K562 (cell line): Measurements from ENCODE around the gene TASP1. TPM values are rescaled to one million over a fixed set of nuclear protein-coding genes. Genes with fewer than 3 reads are reported as not detected.

Experiments
- ATAC-seq: fragments of 200-7000 bp; cut with Tn5 transposase; 3 replicates; pipeline ENCODE4 v1.9.1; 2020; ENCODE audit warnings: moderate library complexity
- BruUV-seq: library from RNA; stranded (reverse); fragments of 400-500 nt; replicated peaks from 2 replicates; lab custom pipeline; 2021; lab: Mats Ljungman, UMichigan
- CTCF ChIA-PET: fragments of 300-600 bp; formaldehyde crosslinking; extraction: SDS; loops from one replicate; lab custom pipeline; 2021; ENCODE audit warnings: low intra/inter-chr PET ratio; lab: Yijun Ruan, JAX
- POLR2A ChIA-PET: fragments of 300-600, 350-650 bp; sonication (Branson Sonifier 250); formaldehyde crosslinking; extraction: SDS; loops from one replicate; lab custom pipeline; 2021; ENCODE audit warnings: antibody characterized with exemption, inconsistent platforms; lab: Yijun Ruan, JAX
- DNase-seq, 4 experiments: peaks; one replicate each; pipeline versions ENCODE4 v3.0.0 to v3.0.0-alpha.2; 2011 to 2018; ENCODE audit warnings: low spot score in 3 of 4, mixed read lengths in 3 of 4; ENCODE audit errors: extremely low read depth in 1 of 4
- FAIRE-seq: peaks from 2 replicates; lab custom pipeline; 2011; peaks lifted over from hg19 to GRCh38; lab: Jason Lieb, UNC
- H2AFZ ChIP-seq: 2 replicates; pipeline ENCODE4 v1.6.0; 2011; ENCODE audit warnings: low read depth, low read length, control low read depth, inconsistent platforms
- H3K27ac ChIP-seq: fragments of 200-600 bp; 3 replicates; pipeline ENCODE4 v1.8.0; 2011; ENCODE audit warnings: low read depth, mild to moderate bottlenecking, control low read depth, inconsistent platforms, low read length, moderate library complexity, mixed read lengths; ENCODE audit errors: extremely low read depth
- H3K27me3 ChIP-seq, 2 experiments: fragments of 300-600 bp in 1 of 2; 2 replicates in 1 of 2; 3 replicates in 1 of 2; pipeline versions ENCODE4 v1.6.0 to v1.8.0; 2011; ENCODE audit warnings: inconsistent platforms in 2 of 2, low read length in 2 of 2, mild to moderate bottlenecking in 1 of 2, mixed read lengths in 1 of 2, moderate library complexity in 1 of 2; ENCODE audit not compliant: control insufficient read depth in 2 of 2, insufficient read depth in 2 of 2
- H3K36me3 ChIP-seq: fragments of 300-600 bp; 3 replicates; pipeline ENCODE4 v1.8.0; 2011; ENCODE audit warnings: mild to moderate bottlenecking, low read length, inconsistent platforms; ENCODE audit not compliant: control insufficient read depth, insufficient read depth
- H3K4me1 ChIP-seq, 2 experiments: fragments of 200-600 bp in 1 of 2; replicated peaks in 1 of 2; 2 replicates in 1 of 2; 3 replicates in 1 of 2; pipeline versions ENCODE4 v1.5.1 to v1.8.0; 2011; ENCODE audit warnings: inconsistent platforms in 2 of 2, low read length in 2 of 2, mild to moderate bottlenecking in 1 of 2, mixed read lengths in 1 of 2, moderate library complexity in 1 of 2; ENCODE audit not compliant: control insufficient read depth in 2 of 2, insufficient read depth in 2 of 2
- H3K4me2 ChIP-seq: 2 replicates; pipeline ENCODE4 v1.6.1; 2011; ENCODE audit warnings: low read length, control low read depth, inconsistent platforms, mixed read lengths; ENCODE audit not compliant: insufficient read depth
- H3K4me3 ChIP-seq: fragments of 200-600 bp; sonication (generic), shearing (Covaris generic); 2 replicates; pipeline ENCODE4 v1.5.1; 2016; ENCODE audit warnings: control low read depth, inconsistent platforms
- H3K79me2 ChIP-seq: fragments of 200-600 bp; 3 replicates; pipeline ENCODE4 v1.8.0; 2011; ENCODE audit warnings: low read length, inconsistent platforms; ENCODE audit not compliant: control insufficient read depth, insufficient read depth
- H3K9ac ChIP-seq, 2 experiments: 2 replicates each; pipeline versions ENCODE4 v1.6.0 to v1.6.1; 2011; ENCODE audit warnings: low read depth in 2 of 2, low read length in 2 of 2, control low read depth in 1 of 2, inconsistent platforms in 1 of 2, mild to moderate bottlenecking in 1 of 2, mixed read lengths in 1 of 2; ENCODE audit not compliant: insufficient read depth in 1 of 2
- H3K9me1 ChIP-seq: one replicate; pipeline ENCODE4 v1.6.0; 2011; ENCODE audit warnings: inconsistent platforms, mild to moderate bottlenecking, low read length, moderate library complexity; ENCODE audit not compliant: control insufficient read depth, insufficient read depth
- H3K9me3 ChIP-seq: replicated peaks from 2 replicates; pipeline ENCODE4 v1.5.1; 2011; ENCODE audit warnings: low read depth, low read length, inconsistent platforms; ENCODE audit not compliant: control insufficient read depth, insufficient read depth
- H4K20me1 ChIP-seq: replicated peaks from 2 replicates; pipeline ENCODE4 v1.6.1; 2011; ENCODE audit warnings: low read length, inconsistent platforms, mixed read lengths; ENCODE audit not compliant: control insufficient read depth, insufficient read depth
- ETS1 ChIP-seq: conservative IDR thresholded peaks from 2 replicates; pipeline ENCODE4 v1.6.1; 2011; ENCODE audit warnings: low read depth, mild to moderate bottlenecking, low read length; ENCODE audit not compliant: control insufficient read depth
- GABPA ChIP-seq: fragments of 200-800 bp; sonication (Bioruptor generic); conservative IDR thresholded peaks from 2 replicates; pipeline ENCODE4 v1.6.1; 2016; ENCODE audit warnings: low read depth, missing genetic modification characterization, missing compliant biosample characterization
- MAFK ChIP-seq: IDR thresholded peaks from 2 replicates; pipeline ENCODE4 v1.6.1; 2011; ENCODE audit warnings: low read length, improper control_type of control experiment
- MLX ChIP-seq, 2 experiments: fragments of 450-650 bp in 1 of 2; sonication (generic) in 1 of 2; formaldehyde crosslinking; conservative IDR thresholded peaks; 2 replicates each; pipeline versions ENCODE4 v1.4.0 to v1.8.1; 2020 to 2022; ENCODE audit warnings: mild to moderate bottlenecking in 1 of 2, missing genetic modification reagents in 1 of 2
- PHB2 ChIP-seq: fragments of 450-650 bp; IDR thresholded peaks from 2 replicates; pipeline ENCODE4 v1.6.1; 2017; ENCODE audit warnings: low read depth
- SAP30 ChIP-seq: fragments of 200-600 bp; sonication (generic); IDR thresholded peaks from 2 replicates; pipeline ENCODE4 v1.6.1; 2012; ENCODE audit warnings: borderline replicate concordance, low read depth, mild to moderate bottlenecking, moderate library complexity, low read length, control low read depth, inconsistent platforms; ENCODE audit not compliant: insufficient read depth, poor library complexity, severe bottlenecking
- XRCC4 ChIP-seq: IDR thresholded peaks from one replicate; pipeline ENCODE4 v1.6.1; 2011; ENCODE audit not compliant: insufficient read depth, insufficient read length; ENCODE audit errors: extremely low read depth
- ZKSCAN3 ChIP-seq: fragments of 250-450 bp; sonication (Bioruptor Pico); IDR thresholded peaks from 2 replicates; pipeline ENCODE4 v1.4.0; 2020
- ZNF274 ChIP-seq: IDR thresholded peaks from 2 replicates; pipeline ENCODE4 v1.6.1; 2011; ENCODE audit warnings: low read depth, mild to moderate bottlenecking, low read length, moderate library complexity, borderline replicate concordance
- ZNF436 ChIP-seq: fragments of 250-450, 450-650 bp; sonication (Bioruptor Pico); formaldehyde crosslinking; IDR thresholded peaks from 2 replicates; pipeline ENCODE4 v1.7.0; 2020; ENCODE audit warnings: mild to moderate bottlenecking
- ZNF778 ChIP-seq: fragments of 450-650 bp; formaldehyde crosslinking; IDR thresholded peaks from 2 replicates; pipeline ENCODE4 v1.4.0; 2020; ENCODE audit warnings: mild to moderate bottlenecking, moderate library complexity
- ZNF79 ChIP-seq: fragments of 250-450 bp; sonication (Bioruptor Pico); IDR thresholded peaks from 2 replicates; pipeline ENCODE4 v1.4.0; 2020; ENCODE audit warnings: low read depth, mild to moderate bottlenecking, moderate library complexity
- in situ Hi-C: fragments of 300-500 bp; cut with MboI; formaldehyde crosslinking; loops from 4 replicates; pipeline ENCODE4 v1.15.0; 2018; ENCODE audit warnings: inconsistent platforms, mixed read lengths
- intact Hi-C: fragments of 100-400 bp; cut with micrococcal nuclease; formaldehyde crosslinking; loops from 2 replicates; pipeline ENCODE4 v1.14.2; 2022
- polyA plus RNA-seq, 8 experiments: library from polyadenylated mRNA; depleted of rRNA in 4 of 8; stranded (reverse) in 5 of 8; unstranded in 3 of 8; fragments of >200 nt; fragmentation: Nextera tagmentation in 2 of 8; fragmentation: Illumina TruSeq in 1 of 8; extraction: Ambion mirVana in 2 of 8; extraction: Trizol in 1 of 8; gene quantifications; 2 replicates each; pipeline versions ENCODE4 v1.2.1 to v1.2.3, GENCODE V29; 2011 to 2014; ENCODE audit warnings: inconsistent platforms in 1 of 8, missing spikeins in 1 of 8
- total RNA-seq, 7 experiments: library from RNA; depleted of rRNA in 6 of 7; stranded (reverse); fragments of >200 nt in 6 of 7; fragmentation: Illumina TruSeq in 2 of 7; extraction: Trizol in 2 of 7; gene quantifications; 2 replicates each; pipeline versions ENCODE4 v1.2.1 to v1.2.3, GENCODE V29; 2011 to 2021; ENCODE audit warnings: low replicate concordance in 1 of 7

TASP1 gene
- total and polyA plus RNA-seq, 9 of the 15 experiments (the other 6 are each of a cell fraction or from before 2014, with no cell fraction given) = 3.7 to 10.6 (median 6.4) TPM

DNA sequence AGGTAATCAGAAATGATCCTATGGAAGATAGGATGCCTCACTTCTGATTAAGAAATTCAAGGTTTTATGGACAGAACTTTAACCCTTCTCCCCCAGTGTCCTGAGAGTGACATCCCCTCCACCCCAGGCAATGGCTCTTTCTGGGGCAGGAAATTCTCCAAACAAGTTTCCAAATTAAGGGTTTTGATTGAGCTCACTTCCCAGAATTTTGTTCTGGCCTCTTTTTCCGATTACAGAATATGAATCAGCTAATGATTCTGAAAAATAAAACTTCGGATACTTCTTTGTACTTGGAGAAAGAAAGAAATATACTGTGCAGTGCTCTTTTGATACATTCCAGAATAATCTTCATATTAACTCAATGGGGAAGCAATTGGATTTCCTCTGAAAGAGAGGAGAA is 32.8 kb upstream of the TASP1 start (continued):
- TF ChIP-seq ZNF79 (CRISPR knock-in tag) = no peak
- TF ChIP-seq XRCC4 = no peak
- no peak for TF ChIP-seq SAP30

GRCh38 chr20:13670160-13670559 is 31.4 kb upstream of the TASP1 start:
- DNase-seq = no peak
- FAIRE-seq = no peak
- H3K27me3 ChIP-seq = no peaks in the 10 kb centered on the region
- no TSS peak for BruUV-seq
- H2AFZ ChIP-seq = no peak overlapping the region
- H3K36me3 ChIP-seq = no peaks in the 10 kb centered on the region
- H3K4me1 ChIP-seq = no peaks in the 10 kb centered on the region
- H3K9me1 ChIP-seq = no peaks in the 10 kb centered on the region
- H3K9me3 ChIP-seq = no peaks in the 10 kb centered on the region
- ATAC-seq = no peak
- TF ChIP-seq ETS1 (no peak), GABPA (tag) (no peak), MAFK (no peak), MLX (CRISPR knock-in tag; conservative IDR thresholded peaks at IDR 0.05) (no peak), ZNF436 (CRISPR knock-in tag) (no peak), ZNF274 (no peak), PHB2 (no peak), ZNF778 (CRISPR knock-in tag) (no peak), ZKSCAN3 (no peak)
- no peaks in the 10 kb centered on the region for H4K20me1 ChIP-seq
- POLR2A ChIA-PET = no interaction called here
- intact Hi-C loops (no loop called here), in situ Hi-C loops (no loop called here)
- CTCF ChIA-PET = no interaction called here
- H3K9ac ChIP-seq = no peak overlapping the region
- H3K4me2 ChIP-seq = no peak overlapping the region
- no peaks in the 10 kb centered on the region for H3K79me2 ChIP-seq
- H3K4me3 ChIP-seq = no peak overlapping the region
- H3K27ac ChIP-seq = no peak overlapping the region
